ENCODE measurements around the gene PPIG. TPM values are rescaled to one million over a fixed set of nuclear protein-coding genes. Genes with fewer than 3 reads are reported as not detected.
A peak's percentile ranks its signal among the peaks of the same experiment; 100 is the strongest.
"Not testable (repeated sequence)": the region's sequence is repeated elsewhere in the genome, so short reads cannot be mapped to it uniquely, and the experiment has no call there.

Gene PPIG
- total RNA-seq, 1 experiment from 2014 or later = 60.3 TPM

DNA sequence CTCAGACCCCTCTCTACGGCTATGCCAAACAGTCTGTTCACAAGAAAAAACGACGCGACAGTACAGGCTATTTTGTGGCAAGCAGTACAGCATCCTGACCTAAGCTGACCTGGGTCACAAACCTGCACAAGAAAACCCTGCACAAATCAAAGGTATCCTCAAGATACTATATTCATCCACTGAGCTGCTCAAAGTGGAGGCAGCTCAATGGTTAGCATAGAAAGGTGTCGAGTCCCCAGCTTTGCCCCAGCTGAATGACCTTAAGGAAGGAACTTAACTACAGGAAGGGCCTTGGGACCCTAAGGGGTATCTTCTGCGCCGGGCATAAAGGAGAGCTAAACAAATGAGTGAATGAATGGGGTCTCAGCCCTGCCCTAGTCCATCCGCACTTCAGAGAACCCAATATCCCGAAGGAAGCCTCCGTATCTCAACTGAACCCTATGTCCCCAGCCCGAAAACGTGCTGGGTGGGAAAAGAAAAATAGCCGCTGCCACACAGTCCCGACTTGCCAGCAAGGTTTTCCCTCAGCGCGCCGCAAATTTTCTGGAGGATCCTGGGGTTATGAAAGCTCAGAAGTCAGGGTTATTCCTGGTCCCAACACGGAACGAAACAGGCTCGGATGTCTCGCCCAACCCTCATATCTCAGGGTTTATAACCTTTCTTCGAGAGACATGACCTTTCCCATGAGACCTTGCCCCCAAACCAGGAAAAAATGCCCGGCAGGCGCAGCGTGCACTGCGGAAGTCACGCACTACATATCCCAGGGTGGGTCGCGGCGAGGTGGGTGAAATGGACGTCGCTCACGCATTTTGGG is 10.8 kb upstream of the PPIG start, which contains the start of gene FASTKD1:
Gene FASTKD1, minus strand, starts transcription at position 706 of the 814 bp plus-strand sequence. CDS start 1,836 bp downstream, outside the sequence.
- CTCF ChIA-PET = no interaction called here
- Mint-ChIP-seq H3K36me3 (ENCODE audit: insufficient read depth, unreplicated experiment) (peaks cover 6% of the 10 kb centered on the region), H3K27me3 (ENCODE audit: insufficient read depth, unreplicated experiment) (no peaks in the 10 kb centered on the region), H3K9me3 (ENCODE audit: unreplicated experiment) (no peaks in the 10 kb centered on the region), H3K27ac (ENCODE audit: unreplicated experiment) (peak within 1 kb of the TSS; percentile 93), H3K4me3 (ENCODE audit: unreplicated experiment) (peak within 1 kb of the TSS; percentile 98), H3K4me1 (ENCODE audit: low read depth, unreplicated experiment) (no peaks in the 10 kb centered on the region)
- BruUV-seq (replicated peaks) = TSS peak; percentile 62
- peaks cover 4% of the 10 kb centered on the region; the same call in 1 of the 2 replicates for H3K4me1 ChIP-seq
- no peaks in the 10 kb centered on the region for H3K9me3 ChIP-seq
- TF ChIP-seq, protein P1, sequence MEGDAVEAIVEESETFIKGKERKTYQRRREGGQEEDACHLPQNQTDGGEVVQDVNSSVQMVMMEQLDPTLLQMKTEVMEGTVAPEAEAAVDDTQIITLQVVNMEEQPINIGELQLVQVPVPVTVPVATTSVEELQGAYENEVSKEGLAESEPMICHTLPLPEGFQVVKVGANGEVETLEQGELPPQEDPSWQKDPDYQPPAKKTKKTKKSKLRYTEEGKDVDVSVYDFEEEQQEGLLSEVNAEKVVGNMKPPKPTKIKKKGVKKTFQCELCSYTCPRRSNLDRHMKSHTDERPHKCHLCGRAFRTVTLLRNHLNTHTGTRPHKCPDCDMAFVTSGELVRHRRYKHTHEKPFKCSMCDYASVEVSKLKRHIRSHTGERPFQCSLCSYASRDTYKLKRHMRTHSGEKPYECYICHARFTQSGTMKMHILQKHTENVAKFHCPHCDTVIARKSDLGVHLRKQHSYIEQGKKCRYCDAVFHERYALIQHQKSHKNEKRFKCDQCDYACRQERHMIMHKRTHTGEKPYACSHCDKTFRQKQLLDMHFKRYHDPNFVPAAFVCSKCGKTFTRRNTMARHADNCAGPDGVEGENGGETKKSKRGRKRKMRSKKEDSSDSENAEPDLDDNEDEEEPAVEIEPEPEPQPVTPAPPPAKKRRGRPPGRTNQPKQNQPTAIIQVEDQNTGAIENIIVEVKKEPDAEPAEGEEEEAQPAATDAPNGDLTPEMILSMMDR (IDR thresholded peaks at IDR 0.05; ENCODE audit: insufficient read depth in 1 of 2, low read depth in 1 of 2, low read length in 1 of 2, severe bottlenecking in 1 of 2, unreplicated experiment in 1 of 2) = no peak
- POLR2A ChIA-PET = interaction anchor here (0.5 to 2.2 kb wide), 4 partner anchors 10 to 1357 kb away, joined by 3 to 7 read pairs (median 4); partner anchors contain the start of genes BBS5 and PPIG
- DNase-seq = peak; percentile 93 to 96
- H3K27me3 ChIP-seq (replicated peaks; ENCODE audit: control insufficient read depth, insufficient read depth, low read length) = no peaks in the 10 kb centered on the region
- intact Hi-C loops (cut with micrococcal nuclease; ENCODE audit: unreplicated experiment) = loop anchor here (1.0 kb wide), 1 partner anchor 11 kb away; the partner anchor contains the start of gene PPIG
- no peaks in the 10 kb centered on the region for H3K36me3 ChIP-seq (ENCODE audit: control insufficient read depth, insufficient read depth, low read length)
- H3K4me3 ChIP-seq (ENCODE audit: low read depth, low read length) = peak within 1 kb of the TSS; percentile 56

DNA sequence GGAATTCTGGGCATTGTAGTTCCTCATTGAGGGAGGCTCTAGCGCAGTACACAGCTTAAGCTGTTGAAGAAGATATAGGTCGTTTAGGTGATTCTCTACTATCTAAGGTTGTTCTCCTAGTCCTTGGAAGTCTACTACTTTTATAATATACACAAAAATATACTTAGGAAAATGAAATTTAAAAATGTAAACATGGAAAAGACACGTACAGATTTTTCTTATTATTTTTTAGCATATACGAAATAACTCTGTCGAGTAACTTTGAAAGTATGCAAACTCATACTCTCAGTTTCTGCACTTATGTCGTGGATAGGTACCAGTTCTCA is 10.2 kb upstream of the PPIG start:
- no peaks in the 10 kb centered on the region for H3K27me3 Mint-ChIP-seq (ENCODE audit: insufficient read depth, unreplicated experiment)
- intact Hi-C loops (cut with micrococcal nuclease; ENCODE audit: unreplicated experiment) = loop anchor here (1.0 kb wide), 1 partner anchor 10 kb away; the partner anchor contains the start of gene PPIG
- no peaks in the 10 kb centered on the region for H3K9me3 Mint-ChIP-seq (ENCODE audit: unreplicated experiment)
- ChIA-PET POLR2A (interaction anchor here (1.0 to 2.2 kb wide), 3 partner anchors 10 to 95 kb away, joined by 3 to 7 read pairs (median 3); partner anchors contain the start of genes BBS5 and PPIG), CTCF (no interaction called here)
- Histone ChIP-seq H3K36me3 (ENCODE audit: control insufficient read depth, insufficient read depth, low read length) (no peaks in the 10 kb centered on the region), H3K4me1 (peaks cover 4% of the 10 kb centered on the region; the same call in 1 of the 2 replicates), H3K4me3 (ENCODE audit: low read depth, low read length) (no peak overlapping the region), H3K27me3 (replicated peaks; ENCODE audit: control insufficient read depth, insufficient read depth, low read length) (no peaks in the 10 kb centered on the region), H3K9me3 (no peaks in the 10 kb centered on the region)
- TF ChIP-seq, protein P1 (IDR thresholded peaks at IDR 0.05; ENCODE audit: insufficient read depth in 1 of 2, low read depth in 1 of 2, low read length in 1 of 2, severe bottlenecking in 1 of 2, unreplicated experiment in 1 of 2) = no peak
- no peaks in the 10 kb centered on the region for H3K4me1 Mint-ChIP-seq (ENCODE audit: low read depth, unreplicated experiment)
- no peak for DNase-seq
- peak overlapping the region; percentile 98 for H3K4me3 Mint-ChIP-seq (ENCODE audit: unreplicated experiment)
- H3K36me3 Mint-ChIP-seq (ENCODE audit: insufficient read depth, unreplicated experiment) = peaks cover 6% of the 10 kb centered on the region
- BruUV-seq (replicated peaks) = no TSS peak
- H3K27ac Mint-ChIP-seq (ENCODE audit: unreplicated experiment) = peak overlapping the region; percentile 93

DNA sequence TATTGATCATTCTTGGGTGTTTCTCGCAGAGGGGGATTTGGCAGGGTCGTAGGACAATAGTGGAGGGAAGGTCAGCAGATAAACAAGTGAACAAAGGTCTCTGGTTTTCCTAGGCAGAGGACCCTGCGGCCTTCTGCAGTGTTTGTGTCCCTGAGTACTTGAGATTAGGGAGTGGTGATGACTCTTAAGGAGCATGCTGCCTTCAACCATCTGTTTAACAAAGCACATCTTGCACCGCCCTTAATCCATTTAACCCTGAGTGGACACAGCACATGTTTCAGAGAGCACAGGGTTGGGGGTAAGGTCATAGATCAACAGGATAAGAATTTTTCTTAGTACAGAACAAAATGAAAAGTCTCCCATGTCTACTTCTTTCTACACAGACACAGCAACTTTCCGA is 9.6 kb upstream of the PPIG start:
- BruUV-seq (replicated peaks); H3K9me3 Mint-ChIP-seq (ENCODE audit: unreplicated experiment); H3K27ac Mint-ChIP-seq (ENCODE audit: unreplicated experiment); DNase-seq; H3K9me3 ChIP-seq; H3K27me3 ChIP-seq (replicated peaks; ENCODE audit: control insufficient read depth, insufficient read depth, low read length); H3K4me1 ChIP-seq; H3K4me3 Mint-ChIP-seq (ENCODE audit: unreplicated experiment); H3K4me3 ChIP-seq (ENCODE audit: low read depth, low read length); H3K36me3 Mint-ChIP-seq (ENCODE audit: insufficient read depth, unreplicated experiment); POLR2A ChIA-PET; H3K27me3 Mint-ChIP-seq (ENCODE audit: insufficient read depth, unreplicated experiment); H3K36me3 ChIP-seq (ENCODE audit: control insufficient read depth, insufficient read depth, low read length); CTCF ChIA-PET; intact Hi-C loops (cut with micrococcal nuclease; ENCODE audit: unreplicated experiment); H3K4me1 Mint-ChIP-seq (ENCODE audit: low read depth, unreplicated experiment): not testable (repeated sequence)

DNA sequence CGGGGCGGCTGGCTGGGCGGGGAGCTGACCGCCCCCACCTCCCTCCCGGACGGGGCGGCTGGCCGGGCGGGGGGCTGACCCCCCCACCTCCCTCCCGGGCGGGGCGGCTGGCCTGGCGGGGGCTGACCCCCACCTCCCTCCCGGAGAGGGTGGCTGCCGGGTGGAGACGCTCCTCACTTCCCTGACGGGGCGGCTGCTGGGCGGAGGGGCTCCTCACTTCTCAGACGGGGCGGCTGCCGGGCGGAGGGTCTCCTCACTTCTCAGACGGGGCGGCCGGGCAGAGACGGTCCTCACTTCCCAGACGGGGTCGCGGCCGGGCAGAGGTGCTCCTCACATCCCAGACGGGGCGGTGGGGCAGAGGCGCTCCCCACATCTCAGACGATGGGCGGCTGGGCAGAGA is 8.9 kb upstream of the PPIG start:
- intact Hi-C loops (cut with micrococcal nuclease; ENCODE audit: unreplicated experiment); BruUV-seq (replicated peaks); DNase-seq; H3K4me3 Mint-ChIP-seq (ENCODE audit: unreplicated experiment); H3K9me3 Mint-ChIP-seq (ENCODE audit: unreplicated experiment); H3K27ac Mint-ChIP-seq (ENCODE audit: unreplicated experiment); CTCF ChIA-PET; H3K27me3 ChIP-seq (replicated peaks; ENCODE audit: control insufficient read depth, insufficient read depth, low read length); H3K4me1 ChIP-seq; H3K9me3 ChIP-seq; H3K36me3 Mint-ChIP-seq (ENCODE audit: insufficient read depth, unreplicated experiment); POLR2A ChIA-PET; H3K4me3 ChIP-seq (ENCODE audit: low read depth, low read length); H3K4me1 Mint-ChIP-seq (ENCODE audit: low read depth, unreplicated experiment); H3K36me3 ChIP-seq (ENCODE audit: control insufficient read depth, insufficient read depth, low read length); H3K27me3 Mint-ChIP-seq (ENCODE audit: insufficient read depth, unreplicated experiment): not testable (repeated sequence)

Data from Caco-2 (cell line).